Activated CD4-positive, alpha-beta T cell treated with anti-CD3 and anti-CD28 coated beads, Interleukin-2, amount 50 U/mL, for 4 hours (primary cell): ENCODE measurements around the gene MRPS6.
A peak's percentile ranks its signal among the peaks of the same experiment; 100 is the strongest.

ENCODE experiments used
- DNase-seq, 2 experiments: peaks; one replicate each; pipeline ENCODE4 v3.0.0-alpha.2; 2020

The MRPS6 gene

GRCh38 chr21:34072145-34073031, 990 bp upstream of the MRPS6 start:
- no peak for DNase-seq

- DNase-seq, result peak; percentile 25 to 36
Measured at GRCh38 chr21:34073749-34074282, 438 bp downstream of the MRPS6 start.

- no peak for DNase-seq
Measured at GRCh38 chr21:34074283-34075090, 1.1 kb downstream of the MRPS6 start.

GRCh38 chr21:34075091-34075425, 1.7 kb downstream of the MRPS6 start:
- no peak for DNase-seq

GRCh38 chr21:34075760-34076660, 2.6 kb downstream of the MRPS6 start:
- DNase-seq, result no peak

- no peak for DNase-seq
Measured at GRCh38 chr21:34076835-34077234, 3.5 kb downstream of the MRPS6 start.

- DNase-seq, result no peak
Measured at GRCh38 chr21:34077888-34078287, 4.5 kb downstream of the MRPS6 start.

GRCh38 chr21:34078915-34079314, 5.5 kb downstream of the MRPS6 start:
- no peak for DNase-seq

- no peak for DNase-seq
Measured at GRCh38 chr21:34080710-34081109, 7.3 kb downstream of the MRPS6 start.

GRCh38 chr21:34082769-34083168, 9.4 kb downstream of the MRPS6 start:
- no peak for DNase-seq

GRCh38 chr21:34083357-34083756, 10.0 kb downstream of the MRPS6 start:
- no peak for DNase-seq

GRCh38 chr21:34085129-34085528, 11.8 kb downstream of the MRPS6 start:
- DNase-seq, result no peak

GRCh38 chr21:34086887-34087306, 13.5 kb downstream of the MRPS6 start:
- no peak for DNase-seq

- DNase-seq, result no peak
Measured at GRCh38 chr21:34088752-34089151, 15.4 kb downstream of the MRPS6 start.

GRCh38 chr21:34091032-34091431, 17.7 kb downstream of the MRPS6 start:
- DNase-seq, result no peak

- DNase-seq, result no peak
Measured at GRCh38 chr21:34091607-34092006, 18.2 kb downstream of the MRPS6 start.

GRCh38 chr21:34092262-34092921, 19.0 kb downstream of the MRPS6 start:
- no peak for DNase-seq

- no peak for DNase-seq
Measured at GRCh38 chr21:34093083-34093482, 19.7 kb downstream of the MRPS6 start.

GRCh38 chr21:34094949-34095348, 21.6 kb downstream of the MRPS6 start:
- no peak for DNase-seq

- no peak for DNase-seq
Measured at GRCh38 chr21:34097442-34097841, 24.1 kb downstream of the MRPS6 start.

GRCh38 chr21:34100337-34100736, 27.0 kb downstream of the MRPS6 start:
- no peak for DNase-seq

- no peak for DNase-seq
Measured at GRCh38 chr21:34100790-34101189, 27.4 kb downstream of the MRPS6 start.
